Glomerular endothelial cell (primary cell): ENCODE measurements around the gene CHST10. TPM values are rescaled to one million over a fixed set of nuclear protein-coding genes. Genes with fewer than 3 reads are reported as not detected.
"Not testable (repeated sequence)": the region's sequence is repeated elsewhere in the genome, so short reads cannot be mapped to it uniquely, and the experiment has no call there.

Source experiments
- DNase-seq: peaks from one replicate; pipeline ENCODE4 v3.0.0-alpha.2; 2011; ENCODE audit warnings: low read depth, low spot score; ENCODE audit errors: extremely low read depth
- total RNA-seq: library from RNA; depleted of rRNA; stranded (reverse); fragments of >200 nt; gene quantifications from 2 replicates; pipeline ENCODE4 v1.2.3, GENCODE V29; 2015

Gene CHST10
- total RNA-seq, 1 donor from 2014 or later, result 15.6 TPM

- DNase-seq, result no peak
Measured at GRCh38 chr2:100395532-100396350, 21.7 kb downstream of the CHST10 start.

GRCh38 chr2:100394111-100394641 is 23.3 kb downstream of the CHST10 start:
- DNase-seq, result no peak

- DNase-seq, result no peak
Measured at GRCh38 chr2:100393362-100393761, 24.1 kb downstream of the CHST10 start.

DNA sequence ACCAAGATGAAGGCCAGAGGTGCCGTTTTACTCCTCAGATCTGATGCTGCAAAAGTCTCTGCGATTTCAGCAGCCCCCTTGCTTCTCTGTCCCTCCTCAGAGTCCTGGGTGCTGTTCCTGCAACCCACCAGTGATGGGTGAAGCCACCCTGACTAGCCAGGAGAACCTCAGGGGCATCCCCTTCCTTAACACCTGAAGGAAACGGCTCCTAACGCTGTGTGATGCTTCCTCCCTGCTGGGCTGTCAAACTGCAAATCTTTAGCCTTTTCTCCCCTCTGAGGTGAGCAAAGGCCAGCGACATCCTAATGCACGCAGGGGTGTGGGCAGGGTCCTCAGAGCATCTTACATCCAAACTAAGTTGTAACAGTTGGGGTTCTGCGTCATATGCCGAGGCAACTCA is 24.8 kb downstream of the CHST10 start:
- no peak for DNase-seq

GRCh38 chr2:100391735-100392515 is 25.5 kb downstream of the CHST10 start:
- no peak for DNase-seq

- no peak for DNase-seq
Measured at GRCh38 chr2:100390001-100390940, 27.2 kb downstream of the CHST10 start.

GRCh38 chr2:100388703-100389102 is 28.8 kb downstream of the CHST10 start:
- DNase-seq, result no peak

DNA sequence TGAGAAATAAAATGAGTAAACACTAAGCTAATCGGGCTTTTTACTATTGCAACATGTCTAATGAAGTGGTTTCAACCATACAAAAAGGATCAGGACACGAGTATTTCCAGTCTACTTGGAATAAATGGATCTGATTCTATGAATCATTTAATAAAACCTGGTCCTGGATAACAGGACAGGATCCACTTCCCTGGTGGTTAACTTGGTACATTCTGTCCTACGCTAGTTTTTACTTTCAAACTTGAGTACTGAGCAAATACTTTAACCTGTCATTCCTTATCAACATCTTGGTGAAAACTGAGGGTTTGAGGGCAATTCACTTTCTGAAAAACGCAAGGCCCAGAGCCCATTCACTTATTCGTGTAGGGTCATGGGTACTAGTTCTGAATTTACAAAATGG is 33.5 kb downstream of the CHST10 start:
- no peak for DNase-seq

GRCh38 chr2:100383306-100383705 is 34.2 kb downstream of the CHST10 start:
- no peak for DNase-seq

DNA sequence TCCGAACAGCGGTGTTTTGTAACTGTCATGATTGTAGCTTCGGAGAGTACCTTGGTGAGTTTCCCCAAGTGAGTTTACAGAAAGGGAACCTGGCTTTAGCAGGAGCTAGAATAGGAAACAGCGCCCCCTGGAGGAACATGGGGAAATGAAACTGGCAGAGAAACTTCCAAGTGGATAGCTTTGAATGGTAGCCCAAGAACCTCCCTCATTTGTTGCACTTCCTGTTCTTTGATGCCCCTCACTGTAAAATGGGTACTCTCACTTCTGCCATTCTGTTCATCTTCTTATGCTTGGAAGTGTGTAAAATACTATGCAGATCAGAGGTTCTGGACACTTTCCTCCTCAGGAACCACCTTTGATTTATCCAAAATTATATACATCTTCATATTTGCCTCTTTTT is 36.2 kb downstream of the CHST10 start:
- DNase-seq, result peak; percentile 72

DNA sequence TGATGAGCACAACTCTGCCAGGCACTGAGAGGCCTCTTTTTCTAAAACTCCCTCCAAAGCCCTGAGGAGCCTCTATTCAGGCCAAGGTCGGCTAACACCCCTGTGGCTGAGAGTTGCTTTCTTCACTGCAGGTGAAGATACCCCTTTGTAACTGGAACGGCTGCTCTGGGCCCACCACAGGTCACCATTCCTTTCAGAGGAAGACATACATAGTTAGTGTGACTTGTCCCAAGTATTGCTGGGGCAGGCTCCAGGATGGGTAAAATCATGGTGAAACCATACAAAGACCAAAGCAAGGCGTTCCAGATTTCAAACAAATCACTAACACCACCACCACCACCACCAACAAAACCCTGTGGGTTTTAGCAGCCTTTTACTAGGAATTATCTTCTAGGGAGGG is 36.8 kb downstream of the CHST10 start:
- DNase-seq, result no peak

GRCh38 chr2:100376836-100377235 is 40.6 kb downstream of the CHST10 start:
- no peak for DNase-seq

DNA sequence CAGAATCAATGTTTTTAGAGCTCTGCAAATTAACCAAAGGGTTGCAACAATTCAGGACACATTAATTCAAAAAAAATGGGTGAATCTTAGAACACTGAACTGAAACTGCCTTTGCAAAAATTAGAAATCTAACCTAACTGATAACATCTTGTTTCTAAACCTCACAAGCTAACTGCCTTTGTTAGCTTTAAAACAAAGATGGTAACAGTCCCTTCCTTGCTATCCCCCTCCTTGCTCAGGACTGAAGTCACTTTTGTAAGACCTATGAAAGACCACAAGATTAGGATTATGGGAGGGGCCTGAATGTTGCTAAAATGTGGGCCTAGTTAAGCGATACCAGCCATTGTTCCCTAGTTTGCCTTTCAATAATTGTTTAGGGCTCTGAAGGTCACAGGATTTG is 50.3 kb downstream of the CHST10 start:
- DNase-seq, result no peak

DNA sequence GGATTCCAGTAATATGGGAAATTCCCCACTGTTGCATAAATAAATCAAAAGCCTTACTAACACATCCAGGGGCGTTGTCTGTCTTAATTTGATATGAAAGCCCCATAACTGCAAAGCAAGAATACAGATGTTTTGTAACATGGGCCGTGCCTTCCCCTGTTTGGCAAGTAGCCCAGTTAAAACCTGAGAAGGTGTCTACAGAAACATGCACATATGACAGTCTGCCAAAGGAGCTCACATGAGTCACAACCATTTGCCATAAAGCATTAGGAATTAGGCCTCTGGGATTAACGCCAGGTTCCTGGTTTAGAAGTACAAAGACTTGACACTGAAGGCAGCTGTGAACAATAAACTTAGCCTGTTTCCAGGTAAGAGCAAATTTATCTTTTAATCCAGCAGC is 52.0 kb downstream of the CHST10 start:
- DNase-seq, result no peak

DNA sequence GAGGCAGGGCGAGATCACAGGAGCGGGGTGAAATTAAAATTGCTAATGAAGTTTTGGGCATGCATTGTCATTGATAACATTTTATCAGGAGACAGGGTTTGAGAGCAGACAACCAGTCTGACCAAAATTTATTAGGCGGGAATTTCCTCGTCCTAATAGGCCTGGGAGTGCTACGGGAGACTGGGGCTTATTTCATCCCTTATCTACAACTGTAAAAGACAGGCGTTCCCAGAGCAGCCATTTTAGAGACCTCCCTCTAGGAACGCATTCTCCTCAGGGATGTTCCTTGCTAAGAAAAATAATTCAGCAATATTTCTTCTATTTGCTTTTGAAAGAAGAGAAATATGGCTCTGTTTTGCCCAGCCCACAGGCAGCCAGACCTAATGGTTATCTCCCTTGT is 55.2 kb downstream of the CHST10 start:
- DNase-seq, result not testable (repeated sequence)

- no peak for DNase-seq
Measured at GRCh38 chr2:100359576-100359975, 57.9 kb downstream of the CHST10 start.

- no peak for DNase-seq
Measured at GRCh38 chr2:100358554-100358953, 58.9 kb downstream of the CHST10 start.

GRCh38 chr2:100352521-100352920 is 64.9 kb downstream of the CHST10 start:
- no peak for DNase-seq

- no peak for DNase-seq
Measured at GRCh38 chr2:100350661-100351185, 66.7 kb downstream of the CHST10 start.

- DNase-seq, result not testable (repeated sequence)
Measured at GRCh38 chr2:100345144-100345543, 72.3 kb downstream of the CHST10 start.
